SIG-M5 treated with dmso at 0.1 percent for 504 hours (cell line): ENCODE results near the gene DUSP28.

Source experiments
- DNase-seq: peaks from one replicate; lab custom pipeline; 2025; ENCODE audit not compliant: unreplicated experiment; lab: John Stamatoyannopoulos, UW

DUSP28 gene

GRCh38 chr2:240597419-240598181 is 37.4 kb downstream of the DUSP28 start:
- DNase-seq: no peak

- DNase-seq: no peak
Observed at GRCh38 chr2:240598311-240598911, 38.3 kb downstream of the DUSP28 start.

GRCh38 chr2:240599141-240599583 is 39.0 kb downstream of the DUSP28 start:
- DNase-seq: no peak

- no peak for DNase-seq
Observed at GRCh38 chr2:240600451-240600961, 40.3 kb downstream of the DUSP28 start.

- no peak for DNase-seq
Observed at GRCh38 chr2:240601061-240601830, 41.1 kb downstream of the DUSP28 start.

GRCh38 chr2:240601831-240602160 is 41.6 kb downstream of the DUSP28 start:
- no peak for DNase-seq

GRCh38 chr2:240602266-240603050 is 42.3 kb downstream of the DUSP28 start:
- DNase-seq: no peak

DNA sequence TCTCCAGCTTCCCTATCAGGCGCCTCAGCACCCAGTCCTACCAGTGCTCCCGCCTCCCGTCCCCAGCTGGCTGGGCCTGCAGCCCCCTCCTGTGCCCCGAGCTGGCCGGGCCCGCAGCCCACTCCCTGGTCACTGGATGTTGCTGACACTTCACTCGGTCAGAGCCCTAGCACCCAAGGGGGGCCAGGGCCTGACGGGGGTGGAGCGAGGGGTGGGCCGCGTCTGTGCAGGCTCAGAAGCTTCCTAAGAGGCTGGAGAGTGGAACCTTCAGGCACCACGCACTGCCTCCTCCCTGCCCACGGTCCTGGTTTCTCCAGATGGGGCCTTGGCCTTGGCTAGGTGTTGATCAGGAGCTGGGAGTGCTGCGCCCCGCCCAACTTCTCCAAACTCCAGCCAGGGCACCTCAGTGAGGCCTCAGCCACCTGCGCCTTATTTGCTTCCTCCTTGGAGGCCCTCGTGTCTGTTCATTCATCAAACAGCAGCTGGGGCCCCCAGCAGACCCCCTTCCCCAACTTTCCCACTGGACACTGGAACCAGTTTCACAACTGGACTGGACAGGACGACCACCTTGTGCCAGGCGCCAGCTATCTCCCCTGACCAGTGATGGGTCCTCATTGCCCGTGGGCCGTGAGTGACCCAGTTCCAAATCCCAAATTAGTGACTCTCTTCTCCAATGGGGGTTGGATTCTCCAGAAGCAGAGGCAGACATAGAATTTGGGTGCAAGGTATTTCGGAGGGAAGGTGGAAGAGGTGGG is 43.1 kb downstream of the DUSP28 start:
- DNase-seq: no peak

GRCh38 chr2:240603846-240604245 is 43.7 kb downstream of the DUSP28 start:
- DNase-seq: no peak

DNA sequence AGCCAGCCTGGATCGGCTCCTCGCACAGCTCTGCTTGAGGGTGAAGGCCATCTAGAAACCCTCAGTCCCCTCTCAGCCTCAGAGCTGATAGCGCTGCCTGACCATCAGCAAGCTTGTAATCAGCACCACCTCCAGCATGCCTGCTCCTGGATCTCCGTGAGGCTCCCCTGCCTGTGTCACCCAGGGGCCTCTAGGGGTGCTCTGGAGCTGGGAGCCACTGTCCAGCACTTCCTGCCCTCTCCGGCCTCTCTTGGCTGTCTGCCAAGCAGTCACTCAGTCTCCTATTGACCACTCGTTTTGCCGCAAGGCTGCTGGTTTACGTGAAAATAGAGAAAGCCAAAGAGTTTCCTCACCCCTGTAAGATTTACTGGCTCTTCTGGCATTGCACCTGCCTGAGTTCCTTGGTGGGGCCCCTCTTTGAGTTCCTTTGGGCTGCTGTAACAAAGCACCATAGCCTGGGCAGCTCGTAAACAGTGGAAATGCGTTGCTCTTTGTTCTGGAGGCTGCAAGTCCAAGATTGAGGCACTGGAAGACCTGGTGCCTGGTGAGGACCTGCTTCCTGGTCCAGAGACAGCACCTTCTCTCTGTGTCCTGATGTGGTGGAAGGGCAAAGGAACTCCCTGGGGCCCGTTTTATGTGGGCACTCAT is 44.3 kb downstream of the DUSP28 start:
- DNase-seq: peak; percentile 5

DNA sequence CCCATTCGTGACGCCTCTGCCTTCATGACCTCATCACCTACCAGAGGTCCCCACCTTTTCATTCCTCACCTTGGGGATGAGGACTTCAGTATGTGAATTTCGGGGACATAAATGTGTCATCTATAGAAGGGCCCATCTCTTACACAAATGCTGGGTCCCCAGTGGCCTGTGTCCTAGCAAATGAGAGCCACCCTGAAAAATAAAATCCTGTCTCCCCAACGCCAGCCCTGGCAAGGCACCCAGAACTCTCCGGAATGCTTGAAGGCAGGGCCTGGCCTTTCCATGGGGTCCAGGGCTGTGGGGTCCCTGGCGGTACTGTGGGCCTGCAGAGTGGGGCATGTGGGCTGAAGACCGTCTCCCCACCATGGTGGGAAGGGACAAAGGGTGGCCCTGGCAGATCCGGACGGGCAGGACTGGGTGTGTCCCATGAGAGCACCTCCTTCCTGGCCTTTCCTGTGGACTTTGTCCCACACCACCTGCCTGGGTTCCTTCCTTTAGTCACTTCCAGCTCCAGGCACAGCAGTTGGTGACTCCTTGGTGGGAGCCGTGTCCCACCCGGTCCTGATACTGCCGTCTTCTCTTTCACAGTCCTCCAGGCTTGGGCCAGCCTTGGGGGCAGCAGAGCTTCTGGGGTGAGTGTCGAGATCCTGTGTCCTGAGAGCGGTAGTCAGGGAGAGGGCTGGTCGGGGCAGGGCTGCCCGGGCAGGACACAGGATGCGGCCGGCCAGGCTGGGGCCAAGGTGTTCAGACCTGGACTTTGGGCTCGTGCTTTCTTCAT is 45.0 kb downstream of the DUSP28 start:
- no peak for DNase-seq

DNA sequence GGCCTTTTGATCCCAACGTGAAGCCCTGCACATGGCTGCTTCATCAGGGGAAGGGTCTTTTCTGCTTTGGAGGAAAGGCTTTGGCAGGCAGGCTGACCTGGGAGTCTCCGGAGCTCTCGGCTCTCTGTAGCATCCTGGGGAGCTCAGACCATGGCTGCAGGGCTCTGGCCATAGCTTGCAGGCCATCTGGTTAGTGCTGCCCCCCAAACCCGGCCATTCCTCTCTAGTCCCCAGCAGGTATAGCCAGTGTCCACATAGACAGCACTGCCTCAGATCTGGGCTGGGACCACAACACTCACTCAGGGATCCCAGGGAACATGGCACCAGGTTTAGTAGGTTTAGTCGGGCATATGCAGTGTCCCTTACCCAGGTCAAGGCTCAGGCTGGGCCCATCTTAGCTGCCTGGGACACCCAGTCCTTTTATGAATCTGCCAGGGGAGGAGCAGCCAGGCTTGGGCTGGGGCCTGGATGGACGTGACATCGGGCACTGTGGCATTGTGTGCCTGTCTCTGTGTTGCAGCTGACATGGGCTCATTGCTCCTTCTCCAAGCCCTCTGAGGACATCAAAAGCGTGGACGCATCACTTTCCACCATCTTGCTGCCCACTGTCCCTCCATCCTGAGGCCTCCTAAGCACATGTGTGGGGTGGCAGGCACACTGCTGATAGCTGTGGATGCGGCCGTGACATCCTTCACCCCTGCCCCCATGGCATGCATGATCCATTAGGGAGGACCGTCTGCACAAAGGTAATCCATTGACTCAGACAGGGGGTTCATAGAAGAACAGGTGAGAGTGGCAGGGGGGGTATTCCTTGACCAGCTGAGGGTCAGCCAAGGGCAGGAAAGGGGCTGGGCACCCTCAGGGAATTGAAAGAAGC is 45.9 kb downstream of the DUSP28 start:
- no peak for DNase-seq

DNA sequence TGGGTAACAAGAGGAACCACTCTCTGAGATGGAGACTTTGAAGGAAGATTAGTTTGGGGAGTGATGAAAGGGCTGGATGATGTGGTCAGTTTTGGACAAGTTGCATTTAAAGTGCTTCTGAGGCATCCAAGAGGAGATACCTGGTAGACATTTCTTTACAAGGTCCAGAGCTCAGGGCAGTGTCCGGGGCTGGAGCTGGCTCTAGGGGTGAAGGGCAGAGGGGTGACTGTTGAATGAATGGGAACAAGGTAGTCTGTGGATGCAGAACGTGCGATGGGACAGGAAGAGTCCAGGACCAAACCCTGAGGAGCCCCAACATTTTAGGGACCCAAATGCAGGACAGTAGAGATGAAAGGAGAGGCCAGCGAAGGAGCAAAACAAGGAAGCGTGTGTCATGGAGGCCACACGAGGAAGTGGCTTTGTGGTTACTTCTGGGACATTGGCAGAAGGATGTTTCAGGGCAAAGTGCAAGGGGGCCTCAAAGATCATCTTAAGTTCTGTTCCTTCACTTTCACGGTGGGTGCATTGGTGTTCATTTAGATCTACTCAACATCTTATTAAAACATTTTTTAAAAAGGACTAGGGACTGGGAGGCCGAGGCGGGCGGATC is 51.5 kb downstream of the DUSP28 start:
- DNase-seq: peak; percentile 72
